HEK293 (cell line): ENCODE data around the gene REM2.

Experiments used
- CTCF ChIA-PET: fragments of 350-600 bp; formaldehyde crosslinking; extraction: SDS; loops from one replicate; lab custom pipeline; 2021; ENCODE audit warnings: antibody characterized with exemption; lab: Yijun Ruan, JAX
- POLR2A ChIA-PET: fragments of 300-600 bp; formaldehyde crosslinking; extraction: SDS; loops from one replicate; lab custom pipeline; 2020; ENCODE audit warnings: antibody characterized with exemption, inconsistent platforms; lab: Yijun Ruan, JAX
- H3K27ac ChIP-seq: fragments of 200-500 bp; sonication (Bioruptor generic); 2 replicates; pipeline ENCODE4 v1.5.1; 2014; ENCODE audit warnings: low read depth, low read length, control low read depth, inconsistent platforms; ENCODE audit errors: extremely low read depth
- H3K36me3 ChIP-seq, 2 experiments: fragments of 200-500 bp in 1 of 2; sonication (Bioruptor generic) in 1 of 2; 1 replicate in 1 of 2; 2 replicates in 1 of 2; pipeline ENCODE4 v1.5.1; 2014 to 2017; ENCODE audit warnings: inconsistent platforms in 2 of 2, low read length in 2 of 2; ENCODE audit not compliant: control insufficient read depth in 2 of 2, insufficient read depth in 1 of 2
- H3K4me1 ChIP-seq: fragments of 200-500 bp; sonication (Bioruptor generic); 2 replicates; pipeline ENCODE4 v1.5.1; 2014; ENCODE audit warnings: mild to moderate bottlenecking, low read length, inconsistent platforms; ENCODE audit not compliant: control insufficient read depth, insufficient read depth
- H3K4me3 ChIP-seq: 2 replicates; pipeline ENCODE4 v1.5.1; 2011; ENCODE audit warnings: low read depth, mild to moderate bottlenecking, control low read depth, low read length, moderate library complexity
- H3K9me3 ChIP-seq: fragments of 200-500 bp; sonication (Bioruptor generic); 2 replicates; pipeline ENCODE4 v1.5.1; 2014; ENCODE audit warnings: low read depth, low read length, inconsistent platforms; ENCODE audit not compliant: control insufficient read depth, insufficient read depth
- BCL6B ChIP-seq: fragments of 450-650 bp; formaldehyde crosslinking; IDR thresholded peaks from 2 replicates; pipeline ENCODE4 v1.5.1; 2017; ENCODE audit warnings: missing biosample characterization, missing genetic modification characterization
- KLF1 ChIP-seq: fragments of 450-650 bp; formaldehyde crosslinking; IDR thresholded peaks from 2 replicates; pipeline ENCODE4 v1.5.1; 2016; ENCODE audit warnings: missing biosample characterization, missing genetic modification characterization
- ZBTB21 ChIP-seq: fragments of 450-650 bp; formaldehyde crosslinking; IDR thresholded peaks from 2 replicates; pipeline ENCODE4 v1.5.1; 2017; ENCODE audit warnings: missing biosample characterization, missing genetic modification characterization
- ZBTB49 ChIP-seq: fragments of 450-650 bp; formaldehyde crosslinking; IDR thresholded peaks from 2 replicates; pipeline ENCODE4 v1.5.1; 2016; ENCODE audit warnings: missing biosample characterization, missing genetic modification characterization, low read depth
- ZFP3 ChIP-seq: fragments of 450-650 bp; formaldehyde crosslinking; IDR thresholded peaks from 2 replicates; pipeline ENCODE4 v1.5.1; 2016; ENCODE audit warnings: low read depth, missing biosample characterization, missing genetic modification characterization
- ZNF341 ChIP-seq: fragments of 450-650 bp; formaldehyde crosslinking; IDR thresholded peaks from 2 replicates; pipeline ENCODE4; 2016; ENCODE audit warnings: low read depth, missing biosample characterization, missing genetic modification characterization
- ZNF37A ChIP-seq: fragments of 450-650 bp; IDR thresholded peaks from 2 replicates; pipeline ENCODE4 v1.5.1; 2018; ENCODE audit warnings: missing biosample characterization, missing genetic modification characterization
- ZNF433 ChIP-seq: fragments of 450-650 bp; formaldehyde crosslinking; IDR thresholded peaks from 2 replicates; pipeline ENCODE4 v1.5.1; 2016; ENCODE audit warnings: missing biosample characterization, missing genetic modification characterization, low read depth
- ZNF529 ChIP-seq: fragments of 450-650 bp; formaldehyde crosslinking; IDR thresholded peaks from 2 replicates; pipeline ENCODE4 v1.5.1; 2017; ENCODE audit warnings: missing genetic modification characterization, missing biosample characterization; ENCODE audit not compliant: insufficient replicate concordance
- ZNF600 ChIP-seq: fragments of 450-650 bp; formaldehyde crosslinking; IDR thresholded peaks from 2 replicates; pipeline ENCODE4 v1.5.1; 2016; ENCODE audit warnings: missing biosample characterization, missing genetic modification characterization
- ZNF658 ChIP-seq: fragments of 450-650 bp; formaldehyde crosslinking; IDR thresholded peaks from 2 replicates; pipeline ENCODE4; 2016; ENCODE audit warnings: missing biosample characterization, missing genetic modification characterization
- ZNF776 ChIP-seq: fragments of 450-650 bp; formaldehyde crosslinking; IDR thresholded peaks from 2 replicates; pipeline ENCODE4 v1.5.0; 2017; ENCODE audit warnings: missing biosample characterization, missing genetic modification characterization, borderline replicate concordance
- ZNF843 ChIP-seq: fragments of 450-650 bp; formaldehyde crosslinking; IDR thresholded peaks from 2 replicates; pipeline ENCODE4 v1.5.1; 2016; ENCODE audit warnings: missing biosample characterization, missing genetic modification characterization
- TF ChIP-seq, protein P1 (sequence below): IDR thresholded peaks from 2 replicates; pipeline ENCODE4 v1.6.1; 2011; ENCODE audit warnings: mild to moderate bottlenecking, low read depth, low read length, borderline replicate concordance
- TF ChIP-seq, protein P2 (sequence below): fragments of 450-650 bp; formaldehyde crosslinking; IDR thresholded peaks from 2 replicates; pipeline ENCODE4 v1.5.1; 2017; ENCODE audit warnings: missing biosample characterization, missing genetic modification characterization
- TF ChIP-seq, protein P3 (sequence below): fragments of 450-650 bp; formaldehyde crosslinking; IDR thresholded peaks from 2 replicates; pipeline ENCODE4 v1.5.1; 2016; ENCODE audit warnings: missing biosample characterization, missing genetic modification characterization
- TF ChIP-seq, protein P4 (sequence below): fragments of 450-650 bp; formaldehyde crosslinking; optimal IDR thresholded peaks from 2 replicates; pipeline ENCODE3; 2016; ENCODE audit warnings: missing biosample characterization, mild to moderate bottlenecking, missing genetic modification characterization
- TF ChIP-seq, protein P5 (sequence below): fragments of 450-650 bp; formaldehyde crosslinking; IDR thresholded peaks from 2 replicates; pipeline ENCODE4; 2016; ENCODE audit warnings: missing biosample characterization, missing genetic modification characterization
- TF ChIP-seq, protein P6 (sequence below): fragments of 450-650 bp; formaldehyde crosslinking; IDR thresholded peaks from 2 replicates; pipeline ENCODE4 v1.5.1; 2017; ENCODE audit warnings: missing biosample characterization, missing genetic modification characterization
- TF ChIP-seq, protein P7 (sequence below): fragments of 450-650 bp; formaldehyde crosslinking; IDR thresholded peaks from 2 replicates; pipeline ENCODE4 v1.5.1; 2017; ENCODE audit warnings: missing biosample characterization, missing genetic modification characterization

The REM2 gene

DNA sequence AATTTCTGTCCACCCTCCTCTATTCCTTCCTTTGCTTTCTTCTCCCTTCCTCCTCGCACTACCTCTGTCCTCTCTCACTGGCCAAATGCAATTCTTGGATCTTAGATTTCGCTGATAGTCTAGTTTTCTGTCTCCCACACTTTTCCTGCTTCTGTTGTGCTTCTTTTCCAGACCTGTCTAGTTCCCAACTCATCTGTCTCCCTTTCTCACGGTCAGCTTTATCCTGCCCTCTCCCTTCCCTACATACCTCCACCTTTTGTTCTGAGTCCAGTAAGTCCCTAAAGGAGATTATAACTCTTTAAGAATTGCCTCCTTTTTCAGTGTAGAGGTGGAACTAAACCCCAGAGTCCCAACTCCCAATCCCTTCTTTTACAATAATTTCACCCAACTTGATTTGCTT lies 47.5 kb upstream of the REM2 start (continued):
- TF ChIP-seq, protein P1, sequence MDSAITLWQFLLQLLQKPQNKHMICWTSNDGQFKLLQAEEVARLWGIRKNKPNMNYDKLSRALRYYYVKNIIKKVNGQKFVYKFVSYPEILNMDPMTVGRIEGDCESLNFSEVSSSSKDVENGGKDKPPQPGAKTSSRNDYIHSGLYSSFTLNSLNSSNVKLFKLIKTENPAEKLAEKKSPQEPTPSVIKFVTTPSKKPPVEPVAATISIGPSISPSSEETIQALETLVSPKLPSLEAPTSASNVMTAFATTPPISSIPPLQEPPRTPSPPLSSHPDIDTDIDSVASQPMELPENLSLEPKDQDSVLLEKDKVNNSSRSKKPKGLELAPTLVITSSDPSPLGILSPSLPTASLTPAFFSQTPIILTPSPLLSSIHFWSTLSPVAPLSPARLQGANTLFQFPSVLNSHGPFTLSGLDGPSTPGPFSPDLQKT: no peak
- TF ChIP-seq, protein P2, sequence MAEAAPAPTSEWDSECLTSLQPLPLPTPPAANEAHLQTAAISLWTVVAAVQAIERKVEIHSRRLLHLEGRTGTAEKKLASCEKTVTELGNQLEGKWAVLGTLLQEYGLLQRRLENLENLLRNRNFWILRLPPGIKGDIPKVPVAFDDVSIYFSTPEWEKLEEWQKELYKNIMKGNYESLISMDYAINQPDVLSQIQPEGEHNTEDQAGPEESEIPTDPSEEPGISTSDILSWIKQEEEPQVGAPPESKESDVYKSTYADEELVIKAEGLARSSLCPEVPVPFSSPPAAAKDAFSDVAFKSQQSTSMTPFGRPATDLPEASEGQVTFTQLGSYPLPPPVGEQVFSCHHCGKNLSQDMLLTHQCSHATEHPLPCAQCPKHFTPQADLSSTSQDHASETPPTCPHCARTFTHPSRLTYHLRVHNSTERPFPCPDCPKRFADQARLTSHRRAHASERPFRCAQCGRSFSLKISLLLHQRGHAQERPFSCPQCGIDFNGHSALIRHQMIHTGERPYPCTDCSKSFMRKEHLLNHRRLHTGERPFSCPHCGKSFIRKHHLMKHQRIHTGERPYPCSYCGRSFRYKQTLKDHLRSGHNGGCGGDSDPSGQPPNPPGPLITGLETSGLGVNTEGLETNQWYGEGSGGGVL (tag by site-specific recombination): no peak
- no peak for TF ChIP-seq ZNF37A (tag by site-specific recombination)
- TF ChIP-seq, protein P3, sequence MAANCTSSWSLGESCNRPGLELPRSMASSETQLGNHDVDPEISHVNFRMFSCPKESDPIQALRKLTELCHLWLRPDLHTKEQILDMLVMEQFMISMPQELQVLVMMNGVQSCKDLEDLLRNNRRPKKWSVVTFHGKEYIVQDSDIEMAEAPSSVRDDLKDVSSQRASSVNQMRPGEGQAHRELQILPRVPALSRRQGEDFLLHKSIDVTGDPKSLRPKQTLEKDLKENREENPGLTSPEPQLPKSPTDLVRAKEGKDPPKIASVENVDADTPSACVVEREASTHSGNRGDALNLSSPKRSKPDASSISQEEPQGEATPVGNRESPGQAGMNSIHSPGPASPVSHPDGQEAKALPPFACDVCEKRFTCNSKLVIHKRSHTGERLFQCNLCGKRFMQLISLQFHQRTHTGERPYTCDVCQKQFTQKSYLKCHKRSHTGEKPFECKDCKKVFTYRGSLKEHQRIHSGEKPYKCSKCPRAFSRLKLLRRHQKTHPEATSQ (tag by site-specific recombination): no peak
- TF ChIP-seq ZNF341 (tag by site-specific recombination): no peak
- TF ChIP-seq ZBTB49 (tag by site-specific recombination): no peak
- no peak for TF ChIP-seq ZNF433 (tag by site-specific recombination)
- no peak for TF ChIP-seq ZBTB21 (tag by site-specific recombination)
- TF ChIP-seq, protein P4, sequence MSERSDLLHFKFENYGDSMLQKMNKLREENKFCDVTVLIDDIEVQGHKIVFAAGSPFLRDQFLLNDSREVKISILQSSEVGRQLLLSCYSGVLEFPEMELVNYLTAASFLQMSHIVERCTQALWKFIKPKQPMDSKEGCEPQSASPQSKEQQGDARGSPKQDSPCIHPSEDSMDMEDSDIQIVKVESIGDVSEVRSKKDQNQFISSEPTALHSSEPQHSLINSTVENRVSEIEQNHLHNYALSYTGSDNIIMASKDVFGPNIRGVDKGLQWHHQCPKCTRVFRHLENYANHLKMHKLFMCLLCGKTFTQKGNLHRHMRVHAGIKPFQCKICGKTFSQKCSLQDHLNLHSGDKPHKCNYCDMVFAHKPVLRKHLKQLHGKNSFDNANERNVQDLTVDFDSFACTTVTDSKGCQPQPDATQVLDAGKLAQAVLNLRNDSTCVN: no peak
- no peak for TF ChIP-seq ZNF658 (tag by site-specific recombination)
- TF ChIP-seq, protein P5, sequence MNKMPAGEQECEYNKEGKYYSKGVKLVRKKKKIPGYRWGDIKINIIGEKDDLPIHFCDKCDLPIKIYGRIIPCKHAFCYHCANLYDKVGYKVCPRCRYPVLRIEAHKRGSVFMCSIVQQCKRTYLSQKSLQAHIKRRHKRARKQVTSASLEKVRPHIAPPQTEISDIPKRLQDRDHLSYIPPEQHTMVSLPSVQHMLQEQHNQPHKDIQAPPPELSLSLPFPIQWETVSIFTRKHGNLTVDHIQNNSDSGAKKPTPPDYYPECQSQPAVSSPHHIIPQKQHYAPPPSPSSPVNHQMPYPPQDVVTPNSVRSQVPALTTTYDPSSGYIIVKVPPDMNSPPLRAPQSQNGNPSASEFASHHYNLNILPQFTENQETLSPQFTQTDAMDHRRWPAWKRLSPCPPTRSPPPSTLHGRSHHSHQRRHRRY (tag by site-specific recombination): no peak

GRCh38 chr14:22836301-22837113 lies 46.5 kb upstream of the REM2 start, which contains the start of gene MMP14:
Gene MMP14 (plus strand): TSS chr14:22836585. CDS start chr14:22836818, 233 bp downstream.
- CTCF ChIA-PET: interaction anchor here (0.6 to 3.9 kb wide), 4 partner anchors 14 to 308 kb away, joined by 3 to 21 read pairs (median 7); no protein-coding TSS in a partner anchor
- Histone ChIP-seq H3K27ac (peak within 1 kb of the TSS; percentile 24), H3K36me3 (peaks cover 25 to 34% of the 10 kb centered on the region in 2 experiments; a peak in 2 of 3 replicates)
- TF ChIP-seq ZNF776 (tag by site-specific recombination) (no peak), ZNF600 (tag by site-specific recombination) (no peak), ZNF843 (tag by site-specific recombination) (no peak), ZFP3 (tag by site-specific recombination) (no peak), KLF1 (tag by site-specific recombination) (no peak), BCL6B (tag by site-specific recombination) (no peak), ZNF529 (tag by site-specific recombination) (no peak)
- TF ChIP-seq, protein P6, sequence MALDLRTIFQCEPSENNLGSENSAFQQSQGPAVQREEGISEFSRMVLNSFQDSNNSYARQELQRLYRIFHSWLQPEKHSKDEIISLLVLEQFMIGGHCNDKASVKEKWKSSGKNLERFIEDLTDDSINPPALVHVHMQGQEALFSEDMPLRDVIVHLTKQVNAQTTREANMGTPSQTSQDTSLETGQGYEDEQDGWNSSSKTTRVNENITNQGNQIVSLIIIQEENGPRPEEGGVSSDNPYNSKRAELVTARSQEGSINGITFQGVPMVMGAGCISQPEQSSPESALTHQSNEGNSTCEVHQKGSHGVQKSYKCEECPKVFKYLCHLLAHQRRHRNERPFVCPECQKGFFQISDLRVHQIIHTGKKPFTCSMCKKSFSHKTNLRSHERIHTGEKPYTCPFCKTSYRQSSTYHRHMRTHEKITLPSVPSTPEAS (tag by site-specific recombination): no peak
- TF ChIP-seq, protein P7, sequence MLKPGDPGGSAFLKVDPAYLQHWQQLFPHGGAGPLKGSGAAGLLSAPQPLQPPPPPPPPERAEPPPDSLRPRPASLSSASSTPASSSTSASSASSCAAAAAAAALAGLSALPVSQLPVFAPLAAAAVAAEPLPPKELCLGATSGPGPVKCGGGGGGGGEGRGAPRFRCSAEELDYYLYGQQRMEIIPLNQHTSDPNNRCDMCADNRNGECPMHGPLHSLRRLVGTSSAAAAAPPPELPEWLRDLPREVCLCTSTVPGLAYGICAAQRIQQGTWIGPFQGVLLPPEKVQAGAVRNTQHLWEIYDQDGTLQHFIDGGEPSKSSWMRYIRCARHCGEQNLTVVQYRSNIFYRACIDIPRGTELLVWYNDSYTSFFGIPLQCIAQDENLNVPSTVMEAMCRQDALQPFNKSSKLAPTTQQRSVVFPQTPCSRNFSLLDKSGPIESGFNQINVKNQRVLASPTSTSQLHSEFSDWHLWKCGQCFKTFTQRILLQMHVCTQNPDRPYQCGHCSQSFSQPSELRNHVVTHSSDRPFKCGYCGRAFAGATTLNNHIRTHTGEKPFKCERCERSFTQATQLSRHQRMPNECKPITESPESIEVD (tag by site-specific recombination): no peak

More at GRCh38 chr14:22836301-22837113, 46.5 kb upstream of the REM2 start, which contains the start of gene MMP14:
- POLR2A ChIA-PET: interaction anchor here (1.0 kb wide), 1 partner anchor 12 kb away, joined by 3 read pairs; no protein-coding TSS in a partner anchor
- H3K4me3 ChIP-seq: peak within 1 kb of the TSS; percentile 24
- H3K9me3 ChIP-seq: no peaks in the 10 kb centered on the region
- H3K4me1 ChIP-seq: no peaks in the 10 kb centered on the region
